Endothelial cell of umbilical vein (primary cell): ENCODE results near the gene NDUFA7.

Experiments
- FOS ChIP-seq: IDR thresholded peaks from 2 replicates; pipeline ENCODE4 v1.6.1; 2011; ENCODE audit warnings: mild to moderate bottlenecking, low read length, moderate library complexity, borderline replicate concordance; ENCODE audit not compliant: insufficient read depth
- POLR2A ChIP-seq: IDR thresholded peaks from 2 replicates; pipeline ENCODE4 v1.6.1; 2012; ENCODE audit warnings: low read depth, mild to moderate bottlenecking, control low read depth, low read length
- POLR2AphosphoS5 ChIP-seq: IDR thresholded peaks from 2 replicates; pipeline ENCODE4 v1.6.1; 2012; ENCODE audit warnings: low read depth, mild to moderate bottlenecking, control low read depth, low read length, moderate library complexity; ENCODE audit not compliant: insufficient read depth
- TF ChIP-seq, protein P1 (sequence below), 2 donors: IDR thresholded peaks; 1 replicate in 1 of 2; 2 replicates in 1 of 2; pipeline ENCODE4 v1.5.1; 2011; ENCODE audit warnings: low read length in 2 of 2, mild to moderate bottlenecking in 2 of 2, moderate library complexity in 2 of 2, control low read depth in 1 of 2, inconsistent platforms in 1 of 2, low read depth in 1 of 2; ENCODE audit not compliant: insufficient read depth in 1 of 2; ENCODE audit errors: extremely low read depth in 1 of 2

DNA sequence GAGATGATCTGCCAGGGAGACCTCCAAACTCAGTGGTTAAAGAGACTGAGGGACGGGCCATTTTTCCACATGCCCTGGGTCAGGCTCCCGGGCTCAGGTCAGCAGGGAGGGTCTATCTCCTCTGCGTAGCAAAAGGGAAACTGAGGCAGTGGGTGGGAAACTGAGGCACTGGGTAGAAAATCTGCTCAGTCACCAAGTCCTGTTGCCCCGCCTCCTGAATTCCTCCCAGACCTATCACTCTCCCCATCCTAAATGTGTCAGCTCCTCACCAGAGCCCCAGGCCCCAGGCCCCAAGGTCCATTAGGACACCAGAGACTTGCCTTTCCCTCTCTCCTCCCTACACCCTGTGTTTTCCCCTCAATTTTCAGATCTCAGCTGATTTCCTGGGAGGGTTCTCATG is 15.4 kb downstream of the NDUFA7 start:
- no peak for TF ChIP-seq FOS
- TF ChIP-seq, protein P1, sequence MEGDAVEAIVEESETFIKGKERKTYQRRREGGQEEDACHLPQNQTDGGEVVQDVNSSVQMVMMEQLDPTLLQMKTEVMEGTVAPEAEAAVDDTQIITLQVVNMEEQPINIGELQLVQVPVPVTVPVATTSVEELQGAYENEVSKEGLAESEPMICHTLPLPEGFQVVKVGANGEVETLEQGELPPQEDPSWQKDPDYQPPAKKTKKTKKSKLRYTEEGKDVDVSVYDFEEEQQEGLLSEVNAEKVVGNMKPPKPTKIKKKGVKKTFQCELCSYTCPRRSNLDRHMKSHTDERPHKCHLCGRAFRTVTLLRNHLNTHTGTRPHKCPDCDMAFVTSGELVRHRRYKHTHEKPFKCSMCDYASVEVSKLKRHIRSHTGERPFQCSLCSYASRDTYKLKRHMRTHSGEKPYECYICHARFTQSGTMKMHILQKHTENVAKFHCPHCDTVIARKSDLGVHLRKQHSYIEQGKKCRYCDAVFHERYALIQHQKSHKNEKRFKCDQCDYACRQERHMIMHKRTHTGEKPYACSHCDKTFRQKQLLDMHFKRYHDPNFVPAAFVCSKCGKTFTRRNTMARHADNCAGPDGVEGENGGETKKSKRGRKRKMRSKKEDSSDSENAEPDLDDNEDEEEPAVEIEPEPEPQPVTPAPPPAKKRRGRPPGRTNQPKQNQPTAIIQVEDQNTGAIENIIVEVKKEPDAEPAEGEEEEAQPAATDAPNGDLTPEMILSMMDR (IDR thresholded peaks at IDR 0.05; ENCODE audit: extremely low read depth in 1 of 2, insufficient read depth in 1 of 2, low read depth in 1 of 2, low read length in 2 of 2) = no peak
- no peak for TF ChIP-seq POLR2A
- TF ChIP-seq POLR2AphosphoS5 = no peak
